ENCODE results near the gene FNDC1.

GRCh38 chr6:159170999-159171712, 2.0 kb downstream of the FNDC1 start:
- no peak for TF ChIP-seq POLR2AphosphoS5 (IDR thresholded peaks at IDR 0.05; ENCODE audit: low read depth, low read length)
- TF ChIP-seq REST (IDR thresholded peaks at IDR 0.05; ENCODE audit: insufficient read depth in 1 of 2, low read depth in 2 of 2, low read length in 2 of 2): no peak
- TF ChIP-seq TAF1 (IDR thresholded peaks at IDR 0.05; ENCODE audit: borderline replicate concordance, insufficient read depth, low read length): no peak
- TF ChIP-seq SIN3A (IDR thresholded peaks at IDR 0.05; ENCODE audit: borderline replicate concordance, insufficient read depth, low read length): no peak

Measured in PFSK-1 (cell line).